Activated naive CD8-positive, alpha-beta T cell (primary cell): ENCODE data around the gene CARMIL1.

ENCODE experiments used
- H3K27ac Mint-ChIP-seq: one replicate; pipeline ENCODE4 v1.8.0; 2021; ENCODE audit warnings: mixed read lengths
- H3K27me3 Mint-ChIP-seq: one replicate; pipeline ENCODE4 v1.8.0; 2021; ENCODE audit warnings: mixed read lengths
- H3K36me3 Mint-ChIP-seq: one replicate; pipeline ENCODE4 v1.8.0; 2021; ENCODE audit warnings: mixed read lengths
- H3K4me1 Mint-ChIP-seq: one replicate; pipeline ENCODE4 v1.8.0; 2021; ENCODE audit warnings: low read depth, mixed read lengths
- H3K4me3 Mint-ChIP-seq: one replicate; pipeline ENCODE4 v1.8.0; 2021; ENCODE audit warnings: mild to moderate bottlenecking, mixed read lengths
- H3K9me3 Mint-ChIP-seq: one replicate; pipeline ENCODE4 v1.8.0; 2021; ENCODE audit warnings: low read depth, mixed read lengths

Gene CARMIL1

GRCh38 chr6:25534942-25535631, 255.9 kb downstream of the CARMIL1 start:
- no peaks in the 10 kb centered on the region for H3K4me1 Mint-ChIP-seq
- no peaks in the 10 kb centered on the region for H3K27me3 Mint-ChIP-seq
- peaks cover 28% of the 10 kb centered on the region for H3K36me3 Mint-ChIP-seq
- H3K27ac Mint-ChIP-seq: no peak overlapping the region
- no peaks in the 10 kb centered on the region for H3K9me3 Mint-ChIP-seq
- H3K4me3 Mint-ChIP-seq: no peak overlapping the region

DNA sequence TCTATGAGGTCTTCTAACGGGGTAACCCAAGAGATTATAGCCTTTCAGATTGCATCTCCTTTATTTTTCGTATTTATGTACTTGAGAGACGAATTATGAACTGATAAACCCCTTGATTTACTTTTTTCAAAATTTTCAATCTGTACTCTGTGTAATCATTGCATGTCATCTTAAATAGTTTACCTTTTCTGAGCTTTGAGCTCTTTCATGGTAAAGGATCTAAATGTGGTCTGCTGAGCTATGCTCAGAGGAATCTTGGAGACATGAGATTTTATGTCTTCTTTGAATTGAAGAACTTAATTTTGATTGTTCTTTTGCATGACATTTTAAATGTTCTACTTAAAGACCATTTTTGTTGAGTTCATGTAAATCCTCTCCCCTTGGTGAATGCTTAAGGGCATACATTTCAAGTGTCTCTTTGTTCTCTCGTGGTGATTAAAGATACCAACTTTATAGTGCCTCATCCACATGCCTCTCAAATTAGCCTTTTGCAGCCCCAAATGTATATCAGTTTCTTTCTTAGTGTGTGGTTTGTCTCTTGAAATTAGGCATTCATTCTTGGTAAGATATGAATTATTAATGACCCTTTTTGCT, 256.6 kb downstream of the CARMIL1 start:
- H3K9me3 Mint-ChIP-seq: no peaks in the 10 kb centered on the region
- no peak overlapping the region for H3K4me3 Mint-ChIP-seq
- no peaks in the 10 kb centered on the region for H3K27me3 Mint-ChIP-seq
- H3K27ac Mint-ChIP-seq: no peak overlapping the region
- no peaks in the 10 kb centered on the region for H3K4me1 Mint-ChIP-seq
- peaks cover 35% of the 10 kb centered on the region for H3K36me3 Mint-ChIP-seq

- no peaks in the 10 kb centered on the region for H3K9me3 Mint-ChIP-seq
- H3K36me3 Mint-ChIP-seq: peaks cover 38% of the 10 kb centered on the region
- no peak overlapping the region for H3K27ac Mint-ChIP-seq
- H3K27me3 Mint-ChIP-seq: no peaks in the 10 kb centered on the region
- H3K4me1 Mint-ChIP-seq: no peaks in the 10 kb centered on the region
- no peak overlapping the region for H3K4me3 Mint-ChIP-seq
Measured at GRCh38 chr6:25536781-25537180, 257.6 kb downstream of the CARMIL1 start.

DNA sequence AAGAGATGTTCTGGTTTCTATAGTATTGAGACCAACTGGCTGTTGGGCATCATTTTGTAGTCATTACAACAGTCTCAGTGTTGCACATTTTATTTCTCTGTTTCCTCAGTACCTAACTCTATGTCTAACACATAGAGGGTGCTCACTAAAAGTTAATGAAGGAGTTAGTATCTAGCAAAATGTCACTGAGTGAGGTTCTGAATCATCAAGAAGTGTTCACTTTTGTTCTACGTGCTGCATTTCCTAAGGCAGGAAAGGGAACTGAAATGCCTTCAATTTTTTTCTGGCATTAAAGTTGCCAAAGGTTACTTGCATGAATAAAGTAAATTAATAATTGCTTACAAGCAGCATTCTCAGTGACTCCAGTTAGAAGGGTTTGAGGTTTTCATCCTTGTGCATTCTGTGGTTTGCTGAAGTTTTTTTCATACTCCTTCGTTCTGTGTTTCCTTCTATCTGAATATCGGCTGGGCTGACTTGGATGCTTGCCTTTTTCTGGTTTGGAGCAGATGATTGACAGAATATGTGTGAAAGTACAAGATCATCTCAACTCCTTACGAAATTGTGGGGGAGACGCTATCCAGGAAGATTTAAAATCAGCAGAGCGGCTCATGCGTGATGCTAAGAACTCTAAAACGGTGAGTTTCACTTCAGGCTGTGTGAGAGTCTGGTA, 258.3 kb downstream of the CARMIL1 start:
- Mint-ChIP-seq H3K4me3 (no peak overlapping the region), H3K4me1 (no peaks in the 10 kb centered on the region), H3K9me3 (no peaks in the 10 kb centered on the region), H3K36me3 (peaks cover 38% of the 10 kb centered on the region), H3K27ac (no peak overlapping the region), H3K27me3 (no peaks in the 10 kb centered on the region)

DNA sequence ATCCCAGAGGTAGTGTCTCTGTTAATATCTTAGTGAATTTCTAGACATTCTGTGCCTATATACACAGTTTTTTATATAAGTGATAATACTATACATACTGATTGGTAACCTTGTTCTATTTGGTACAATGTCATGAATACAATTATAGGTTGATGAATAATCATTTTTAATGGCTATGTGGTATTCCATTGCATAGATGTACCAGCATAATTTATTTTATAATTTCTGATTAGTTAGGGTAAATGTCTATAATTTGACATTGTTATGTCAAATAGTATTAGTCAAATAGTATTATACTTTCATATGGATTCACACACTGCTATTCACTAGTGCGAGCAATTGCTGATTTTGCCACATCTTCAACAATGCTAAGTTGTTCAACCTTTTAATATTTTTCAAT, 262.1 kb downstream of the CARMIL1 start:
- Mint-ChIP-seq H3K27me3 (no peaks in the 10 kb centered on the region), H3K4me3 (no peak overlapping the region), H3K36me3 (peaks cover 27% of the 10 kb centered on the region), H3K27ac (no peak overlapping the region), H3K4me1 (no peaks in the 10 kb centered on the region), H3K9me3 (no peaks in the 10 kb centered on the region)

DNA sequence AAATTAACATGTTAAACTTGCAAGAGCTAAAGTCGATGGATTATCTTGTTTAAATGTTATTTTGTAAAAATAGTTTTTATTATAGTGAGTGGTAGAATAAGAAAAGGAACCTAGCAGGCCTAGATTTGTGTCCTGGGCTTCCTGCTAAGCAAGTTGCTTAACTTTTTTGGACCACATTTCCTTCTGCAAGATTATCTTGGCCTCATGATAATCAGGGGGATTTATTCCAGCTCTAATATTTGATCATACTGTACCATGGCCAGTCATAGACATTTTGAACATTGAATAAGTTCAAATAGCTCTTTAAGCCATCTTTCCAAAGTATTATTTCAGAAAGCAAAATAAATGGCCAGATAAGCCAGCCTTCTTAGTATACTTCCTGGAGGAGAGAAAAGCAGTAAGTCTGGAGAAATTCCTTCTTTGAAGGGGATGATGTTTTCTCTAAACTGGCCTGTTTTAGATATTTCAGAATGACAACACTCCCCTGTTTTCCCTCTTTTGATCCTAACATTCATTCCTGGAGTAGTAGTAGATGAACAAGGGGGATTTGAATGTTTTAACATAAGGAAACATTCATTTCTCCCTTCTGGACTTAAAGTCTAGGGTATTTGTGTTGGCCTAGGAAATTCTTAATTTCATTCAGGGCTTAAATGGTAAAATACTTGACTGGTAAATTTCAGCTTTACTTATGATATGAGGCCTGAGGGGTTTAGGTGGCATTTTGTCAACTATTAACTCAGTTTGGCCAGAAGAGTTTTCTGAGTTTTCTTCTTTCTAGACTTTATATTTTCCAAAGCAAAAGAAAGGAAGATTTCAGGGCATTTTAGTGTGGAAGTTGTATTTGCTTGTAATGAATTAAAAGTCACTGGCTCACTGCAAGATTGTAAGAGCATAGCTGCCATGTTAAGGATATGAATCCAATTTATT, 264.1 kb downstream of the CARMIL1 start:
- H3K27me3 Mint-ChIP-seq: no peaks in the 10 kb centered on the region
- peaks cover 21% of the 10 kb centered on the region for H3K36me3 Mint-ChIP-seq
- no peak overlapping the region for H3K27ac Mint-ChIP-seq
- H3K4me1 Mint-ChIP-seq: no peaks in the 10 kb centered on the region
- H3K9me3 Mint-ChIP-seq: no peaks in the 10 kb centered on the region
- H3K4me3 Mint-ChIP-seq: no peak overlapping the region

GRCh38 chr6:25544833-25545232, 265.7 kb downstream of the CARMIL1 start:
- Mint-ChIP-seq H3K9me3 (no peaks in the 10 kb centered on the region), H3K36me3 (peaks cover 14% of the 10 kb centered on the region), H3K4me1 (no peaks in the 10 kb centered on the region), H3K27me3 (no peaks in the 10 kb centered on the region), H3K27ac (no peak overlapping the region), H3K4me3 (no peak overlapping the region)

DNA sequence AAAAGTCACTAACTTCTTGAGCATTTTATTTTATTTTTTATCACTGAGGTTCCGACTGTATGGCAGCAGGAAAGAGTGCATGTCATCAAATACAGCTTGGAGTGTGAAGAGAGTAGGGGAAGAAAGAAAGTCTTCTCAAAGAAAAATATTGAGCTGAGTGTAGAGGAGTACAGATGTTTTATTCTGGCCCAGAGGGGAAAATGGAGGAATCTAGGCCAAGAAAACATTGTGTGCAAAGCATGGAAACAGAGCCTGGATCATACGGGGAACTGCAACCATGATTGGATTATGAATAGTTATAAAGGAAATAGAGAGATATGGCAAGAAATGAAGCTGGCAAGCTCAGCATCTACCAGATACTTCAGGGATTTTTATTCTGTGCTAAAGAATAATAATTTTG, 268.6 kb downstream of the CARMIL1 start:
- Mint-ChIP-seq H3K36me3 (no peaks in the 10 kb centered on the region), H3K9me3 (no peaks in the 10 kb centered on the region), H3K4me1 (no peaks in the 10 kb centered on the region), H3K27ac (no peak overlapping the region), H3K4me3 (no peak overlapping the region), H3K27me3 (no peaks in the 10 kb centered on the region)

DNA sequence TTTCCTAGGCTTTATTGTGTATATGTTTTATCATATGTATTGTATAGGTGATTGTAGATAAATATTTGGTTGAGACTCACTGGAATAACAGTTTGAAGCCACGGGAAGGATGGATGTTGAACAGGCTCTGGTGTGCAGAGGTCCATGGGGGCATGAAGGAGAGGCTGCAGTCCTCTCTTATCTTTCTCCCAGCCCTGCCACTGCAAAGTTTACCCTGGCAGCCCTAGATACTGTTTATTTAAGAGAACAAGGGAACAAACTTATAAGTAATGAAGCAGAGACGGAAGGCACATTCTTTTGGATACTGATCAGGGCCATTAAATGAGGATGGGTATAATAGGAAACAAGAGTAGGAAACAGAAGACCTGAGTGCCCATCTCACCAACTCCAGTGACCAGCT, 269.3 kb downstream of the CARMIL1 start:
- no peaks in the 10 kb centered on the region for H3K27me3 Mint-ChIP-seq
- H3K36me3 Mint-ChIP-seq: no peaks in the 10 kb centered on the region
- no peaks in the 10 kb centered on the region for H3K4me1 Mint-ChIP-seq
- no peak overlapping the region for H3K27ac Mint-ChIP-seq
- no peak overlapping the region for H3K4me3 Mint-ChIP-seq
- H3K9me3 Mint-ChIP-seq: no peaks in the 10 kb centered on the region

GRCh38 chr6:25550631-25551030, 271.5 kb downstream of the CARMIL1 start:
- Mint-ChIP-seq H3K27ac (no peak overlapping the region), H3K4me1 (no peaks in the 10 kb centered on the region), H3K27me3 (no peaks in the 10 kb centered on the region), H3K9me3 (no peaks in the 10 kb centered on the region), H3K4me3 (no peak overlapping the region), H3K36me3 (no peaks in the 10 kb centered on the region)

DNA sequence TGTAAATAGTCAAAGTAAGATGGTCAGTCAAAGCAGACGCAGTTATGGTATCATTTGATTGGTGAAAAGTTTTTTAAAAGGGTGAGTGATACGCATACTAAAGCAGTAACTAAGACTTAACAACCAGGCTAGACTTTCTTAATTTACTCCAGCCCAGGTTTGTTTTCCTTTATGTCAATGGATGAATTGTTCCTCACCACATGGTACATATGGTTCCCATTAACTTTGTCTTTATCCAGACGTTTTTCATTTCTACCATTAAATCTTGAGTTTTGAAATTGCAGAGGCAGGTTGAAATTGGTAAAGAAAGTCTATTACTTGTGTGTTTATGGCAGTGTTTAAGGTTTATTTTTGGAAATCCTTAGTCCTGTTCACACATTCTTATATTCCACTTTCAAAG, 274.3 kb downstream of the CARMIL1 start:
- no peaks in the 10 kb centered on the region for H3K9me3 Mint-ChIP-seq
- no peaks in the 10 kb centered on the region for H3K27me3 Mint-ChIP-seq
- H3K4me3 Mint-ChIP-seq: no peak overlapping the region
- H3K27ac Mint-ChIP-seq: no peak overlapping the region
- H3K4me1 Mint-ChIP-seq: peaks cover 1% of the 10 kb centered on the region
- H3K36me3 Mint-ChIP-seq: no peaks in the 10 kb centered on the region

DNA sequence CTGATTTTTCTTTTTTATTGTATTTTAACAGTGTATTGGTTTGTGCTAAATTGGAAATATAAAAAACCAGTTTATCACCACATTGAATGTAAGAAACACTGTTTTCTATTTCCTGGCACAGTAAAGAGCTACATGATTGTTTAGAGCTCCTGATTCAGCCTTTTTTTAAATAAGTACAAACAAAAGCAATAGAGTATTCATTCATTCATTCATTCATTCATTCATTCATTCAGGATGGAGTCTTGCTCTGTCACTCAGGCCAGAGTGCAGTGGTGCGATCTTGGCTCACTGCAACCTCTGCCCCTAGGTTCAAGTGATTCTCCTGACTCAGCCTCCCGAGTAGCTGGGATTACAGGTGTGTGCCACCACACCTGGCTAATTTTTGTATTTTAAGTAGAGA, 276.0 kb downstream of the CARMIL1 start:
- Mint-ChIP-seq H3K4me1 (peaks cover 1% of the 10 kb centered on the region), H3K27ac (no peak overlapping the region), H3K4me3 (no peak overlapping the region), H3K27me3 (no peaks in the 10 kb centered on the region), H3K9me3 (no peaks in the 10 kb centered on the region), H3K36me3 (no peaks in the 10 kb centered on the region)

- H3K36me3 Mint-ChIP-seq: no peaks in the 10 kb centered on the region
- H3K4me3 Mint-ChIP-seq: no peak overlapping the region
- H3K27me3 Mint-ChIP-seq: no peaks in the 10 kb centered on the region
- no peaks in the 10 kb centered on the region for H3K9me3 Mint-ChIP-seq
- H3K4me1 Mint-ChIP-seq: peaks cover 1% of the 10 kb centered on the region
- H3K27ac Mint-ChIP-seq: peak overlapping the region; percentile 66
Measured at GRCh38 chr6:25556516-25556915, 277.3 kb downstream of the CARMIL1 start.

- Mint-ChIP-seq H3K4me3 (no peak overlapping the region), H3K27ac (no peak overlapping the region), H3K27me3 (no peaks in the 10 kb centered on the region), H3K9me3 (no peaks in the 10 kb centered on the region), H3K4me1 (peaks cover 1% of the 10 kb centered on the region), H3K36me3 (peaks cover 3% of the 10 kb centered on the region)
Measured at GRCh38 chr6:25558155-25558817, 279.1 kb downstream of the CARMIL1 start.
